ENCODE data around the gene WDR54.

DNA sequence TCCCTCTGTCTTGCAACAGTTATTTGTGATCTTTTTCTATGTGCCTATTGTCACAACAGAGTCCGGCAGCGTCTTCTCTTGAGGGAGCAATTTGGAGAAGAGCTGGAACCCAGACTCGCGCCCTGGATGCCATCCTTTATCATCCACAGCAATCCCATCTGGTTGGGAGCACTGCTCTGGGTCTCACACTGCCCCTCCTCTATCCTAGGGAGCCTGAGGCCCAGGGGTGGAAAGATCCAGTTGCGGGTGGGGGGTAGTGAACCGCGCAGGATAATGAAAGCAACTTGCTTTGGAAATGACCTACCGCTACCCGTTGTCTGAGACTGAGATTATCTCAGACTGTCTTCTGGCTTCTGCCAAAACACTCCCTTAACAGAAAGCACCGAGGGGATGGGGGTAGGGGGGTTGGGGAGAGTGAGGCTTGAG, 37.4 kb downstream of the WDR54 start:
- TF ChIP-seq, protein P1, sequence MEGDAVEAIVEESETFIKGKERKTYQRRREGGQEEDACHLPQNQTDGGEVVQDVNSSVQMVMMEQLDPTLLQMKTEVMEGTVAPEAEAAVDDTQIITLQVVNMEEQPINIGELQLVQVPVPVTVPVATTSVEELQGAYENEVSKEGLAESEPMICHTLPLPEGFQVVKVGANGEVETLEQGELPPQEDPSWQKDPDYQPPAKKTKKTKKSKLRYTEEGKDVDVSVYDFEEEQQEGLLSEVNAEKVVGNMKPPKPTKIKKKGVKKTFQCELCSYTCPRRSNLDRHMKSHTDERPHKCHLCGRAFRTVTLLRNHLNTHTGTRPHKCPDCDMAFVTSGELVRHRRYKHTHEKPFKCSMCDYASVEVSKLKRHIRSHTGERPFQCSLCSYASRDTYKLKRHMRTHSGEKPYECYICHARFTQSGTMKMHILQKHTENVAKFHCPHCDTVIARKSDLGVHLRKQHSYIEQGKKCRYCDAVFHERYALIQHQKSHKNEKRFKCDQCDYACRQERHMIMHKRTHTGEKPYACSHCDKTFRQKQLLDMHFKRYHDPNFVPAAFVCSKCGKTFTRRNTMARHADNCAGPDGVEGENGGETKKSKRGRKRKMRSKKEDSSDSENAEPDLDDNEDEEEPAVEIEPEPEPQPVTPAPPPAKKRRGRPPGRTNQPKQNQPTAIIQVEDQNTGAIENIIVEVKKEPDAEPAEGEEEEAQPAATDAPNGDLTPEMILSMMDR (IDR thresholded peaks at IDR 0.05), result no peak
- TF ChIP-seq POLR2A (IDR thresholded peaks at IDR 0.05), result no peak

All from heart left ventricle (tissue), 13 donors.